GM18511 (cell line): ENCODE measurements around the gene ERCC6.
A peak's percentile ranks its signal among the peaks of the same experiment; 100 is the strongest.

Experiments used
- ATAC-seq: cut with Tn5 transposase; IDR thresholded peaks from one replicate; pipeline ENCODE4 v1.9.1; 2021; ENCODE audit warnings: mild to moderate bottlenecking, moderate library complexity; ENCODE audit not compliant: unreplicated experiment

The ERCC6 gene

DNA sequence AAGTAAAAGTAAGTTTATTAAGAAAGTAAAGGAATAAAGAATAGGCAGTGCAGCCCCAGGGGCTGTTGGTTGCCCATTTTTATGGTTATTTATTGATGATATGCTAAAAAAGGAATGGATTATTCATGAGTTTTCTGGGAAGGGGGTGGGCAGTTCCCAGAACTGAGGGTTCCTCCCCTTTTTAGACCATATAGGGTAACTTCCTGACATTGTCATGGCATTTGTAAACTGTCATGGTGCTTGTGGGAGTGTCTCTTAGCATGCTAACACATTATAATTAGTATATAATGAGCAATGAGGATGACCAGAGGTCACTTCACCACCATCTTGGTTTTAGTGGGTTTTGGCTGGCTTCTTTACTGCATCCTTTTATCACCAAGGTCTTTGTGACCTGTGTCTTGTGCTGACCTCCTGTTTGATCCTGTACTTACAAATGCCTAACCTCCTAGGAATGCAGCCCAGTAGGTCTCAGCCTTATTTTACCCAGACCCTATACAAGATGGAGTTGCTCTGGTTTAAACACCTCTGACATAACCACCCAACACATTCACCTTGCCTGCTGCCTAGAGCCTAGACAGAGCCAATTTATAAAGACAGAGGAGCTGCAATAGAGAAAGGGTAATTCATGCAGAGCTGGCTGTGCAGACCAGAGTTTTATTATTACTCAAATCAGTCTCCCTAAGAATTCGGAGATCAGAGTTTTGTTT lies 10.9 kb upstream of the ERCC6 start:
- no peak for ATAC-seq

- no peak for ATAC-seq
Measured at GRCh38 chr10:49543604-49544003, 4.7 kb upstream of the ERCC6 start.

GRCh38 chr10:49542353-49542752 lies 3.4 kb upstream of the ERCC6 start:
- no peak for ATAC-seq

- ATAC-seq, result no peak
Measured at GRCh38 chr10:49541762-49542161, 2.8 kb upstream of the ERCC6 start.

- ATAC-seq, result no peak
Measured at GRCh38 chr10:49540056-49540797, 1.3 kb upstream of the ERCC6 start.

DNA sequence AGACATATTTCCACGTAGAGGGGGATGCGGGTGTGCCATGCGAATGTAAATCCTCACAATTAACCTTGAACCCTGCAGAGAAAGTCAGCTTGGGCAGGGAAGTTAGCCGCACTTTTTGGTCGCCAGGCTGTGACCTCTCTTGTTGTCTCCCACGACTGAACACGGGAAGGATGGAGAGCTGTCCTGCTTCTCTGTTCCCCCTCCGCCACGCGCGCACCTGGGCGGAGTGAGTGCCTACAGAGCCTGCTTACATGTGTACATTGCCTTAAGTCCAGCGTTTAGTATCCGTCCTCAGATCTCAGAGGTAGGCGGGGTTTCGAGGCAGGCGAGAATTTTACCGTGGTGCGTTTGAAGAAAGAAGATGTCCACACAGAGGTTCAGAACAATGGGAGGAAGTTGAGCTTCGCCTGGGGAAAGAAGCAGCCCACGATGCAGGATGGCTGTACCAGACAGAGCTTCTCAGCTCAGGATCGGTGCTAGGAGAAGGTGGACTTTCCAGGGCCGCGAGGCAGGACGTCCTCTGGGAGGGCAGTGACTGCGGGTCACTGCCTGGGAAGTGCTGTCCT lies 482 bp upstream of the ERCC6 start:
- peak; percentile 15 for ATAC-seq

DNA sequence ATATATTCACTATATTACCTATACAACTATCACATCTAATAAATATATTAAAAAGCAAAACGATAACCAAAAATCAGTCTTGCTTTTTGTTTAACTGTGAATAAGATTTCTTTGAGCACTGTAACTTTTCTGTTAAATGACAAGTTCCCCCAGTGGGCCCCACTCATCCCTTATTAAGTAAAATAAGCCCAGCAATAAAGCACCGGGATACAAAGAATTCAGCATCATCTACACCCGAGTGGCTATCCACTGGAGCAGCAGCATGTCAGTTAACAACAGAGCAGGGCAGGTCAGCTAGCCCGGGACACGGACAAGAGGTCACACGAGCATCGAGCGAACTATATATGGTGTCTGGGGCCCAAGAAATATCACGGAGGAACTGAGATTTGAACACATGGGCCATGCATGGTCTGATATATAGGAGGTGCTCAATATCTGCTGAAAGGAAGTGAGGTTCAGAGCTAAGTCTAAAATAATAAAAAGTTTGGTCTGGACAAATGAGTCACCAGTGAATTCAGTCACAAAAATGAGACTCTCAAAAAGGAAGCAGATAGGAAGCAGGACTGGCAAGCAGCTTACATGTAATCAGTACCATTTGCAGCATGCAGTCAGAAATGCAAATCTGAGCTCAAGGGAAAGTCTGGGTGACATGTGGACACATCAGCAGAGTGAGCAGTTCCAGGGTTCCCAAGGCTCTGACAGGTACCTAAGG lies 4.1 kb downstream of the ERCC6 start:
- ATAC-seq, result peak; percentile 63

GRCh38 chr10:49532461-49532860 lies 6.5 kb downstream of the ERCC6 start:
- no peak for ATAC-seq

DNA sequence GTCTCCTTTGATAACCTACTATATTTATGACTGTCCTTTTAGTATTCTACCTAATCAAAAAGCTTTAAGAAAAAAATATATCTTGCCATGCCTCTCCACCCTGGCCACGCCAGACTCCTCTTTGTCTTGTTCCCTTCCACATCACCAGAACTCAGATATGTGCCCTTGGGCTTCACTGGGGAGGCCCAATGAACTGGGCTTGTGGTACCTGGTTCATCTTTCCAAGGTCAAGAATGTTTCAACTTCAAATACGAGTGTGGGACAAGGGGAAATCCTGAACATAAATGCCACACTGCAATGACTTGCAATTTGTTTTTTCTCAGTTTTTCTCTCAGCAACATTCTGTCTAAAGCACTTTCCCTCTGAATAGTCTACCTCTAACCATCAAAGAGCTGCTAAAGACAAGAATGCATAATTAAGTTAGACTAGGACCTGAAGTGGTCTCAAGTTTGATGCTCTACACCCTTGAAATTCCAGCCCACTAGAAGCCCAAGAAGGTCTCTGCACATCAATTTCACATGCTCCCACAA lies 9.9 kb downstream of the ERCC6 start:
- no peak for ATAC-seq

DNA sequence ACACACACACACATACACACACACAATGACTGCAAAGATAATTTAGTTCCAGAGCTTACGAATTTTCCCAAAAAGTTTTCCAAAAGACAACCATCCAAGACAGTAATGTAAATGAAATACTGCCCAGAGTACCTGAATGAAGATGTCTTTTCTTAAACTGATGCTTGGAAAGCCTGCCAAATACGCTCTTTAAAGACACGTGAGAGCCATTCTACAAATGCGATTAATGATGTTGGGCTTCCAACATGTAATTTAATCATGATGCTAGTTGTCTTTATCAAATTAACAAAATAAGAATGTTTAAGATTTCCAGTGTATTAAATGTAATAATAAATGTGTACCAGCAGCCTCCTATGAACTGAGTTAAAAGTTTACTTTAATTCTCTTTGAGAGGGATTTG lies 11.1 kb downstream of the ERCC6 start:
- ATAC-seq, result no peak

- ATAC-seq, result no peak
Measured at GRCh38 chr10:49527061-49527460, 11.9 kb downstream of the ERCC6 start.

GRCh38 chr10:49526619-49527018 lies 12.3 kb downstream of the ERCC6 start:
- ATAC-seq, result no peak

- no peak for ATAC-seq
Measured at GRCh38 chr10:49524496-49524895, 14.4 kb downstream of the ERCC6 start.

- ATAC-seq, result no peak
Measured at GRCh38 chr10:49523301-49523700, 15.6 kb downstream of the ERCC6 start.

DNA sequence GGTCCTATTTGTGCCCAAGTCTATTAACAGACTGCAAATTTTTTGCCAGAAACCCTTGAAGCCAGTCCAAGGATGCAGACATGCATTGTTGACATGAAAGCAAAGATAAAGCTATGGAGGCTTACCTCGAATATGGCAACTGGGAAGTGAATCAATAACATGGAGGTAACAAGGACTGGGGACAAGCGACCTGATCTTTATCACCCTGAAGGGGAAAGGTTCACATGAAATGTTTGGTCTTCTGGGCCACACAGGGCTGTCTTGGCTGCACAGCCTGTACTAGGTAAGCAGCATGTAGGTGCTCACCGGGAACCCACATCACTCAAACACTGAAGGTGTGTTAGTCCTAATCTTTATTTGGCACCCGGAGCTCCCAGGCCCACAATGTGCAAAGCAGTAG lies 17.9 kb downstream of the ERCC6 start:
- no peak for ATAC-seq

- no peak for ATAC-seq
Measured at GRCh38 chr10:49520122-49520775, 18.7 kb downstream of the ERCC6 start.

DNA sequence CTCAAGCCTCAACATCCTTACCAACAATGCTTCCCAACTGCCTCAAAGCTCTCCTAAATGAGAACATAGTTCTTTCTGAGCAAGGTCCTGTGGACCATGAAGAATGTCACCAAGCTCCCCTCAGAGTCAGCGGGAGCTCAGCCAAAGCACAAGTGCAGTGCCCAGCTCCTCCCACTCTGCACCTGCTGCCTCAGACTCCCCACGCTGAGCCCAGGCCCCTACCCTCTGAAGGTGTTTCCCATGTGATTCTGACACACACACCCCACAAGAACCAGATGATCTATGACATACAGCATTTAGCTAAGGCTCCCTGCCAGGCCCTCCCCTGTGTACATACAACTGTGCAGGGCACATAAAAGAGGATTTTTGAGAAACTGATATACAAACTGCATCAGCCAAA lies 19.2 kb downstream of the ERCC6 start:
- ATAC-seq, result no peak

GRCh38 chr10:49518982-49519578 lies 19.8 kb downstream of the ERCC6 start:
- no peak for ATAC-seq

GRCh38 chr10:49518566-49518965 lies 20.4 kb downstream of the ERCC6 start:
- ATAC-seq, result no peak

GRCh38 chr10:49516216-49516970 lies 22.5 kb downstream of the ERCC6 start:
- no peak for ATAC-seq
